Colonic mucosa (tissue), 4 donors: ENCODE data around the gene EML6. TPM values are rescaled to one million over a fixed set of nuclear protein-coding genes. Genes with fewer than 3 reads are reported as not detected.

Experiments
- DNase-seq: peaks from one replicate; pipeline ENCODE4 v3.0.0-alpha.2; 2020
- H3K27ac ChIP-seq: fragments of 200-600 bp; one replicate; pipeline ENCODE4 v1.8.0; 2021
- H3K27me3 ChIP-seq: fragments of 200-600 bp; one replicate; pipeline ENCODE4 v1.8.0; 2021
- H3K36me3 ChIP-seq: fragments of 200-600 bp; one replicate; pipeline ENCODE4 v1.8.0; 2021
- H3K4me1 ChIP-seq: fragments of 200-600 bp; one replicate; pipeline ENCODE4 v1.8.0; 2021; ENCODE audit warnings: mild to moderate bottlenecking
- H3K4me3 ChIP-seq: fragments of 200-600 bp; one replicate; pipeline ENCODE4 v1.8.0; 2021
- H3K9ac ChIP-seq, 2 donors: one replicate each; pipeline ENCODE4 v1.7.0; 2013; ENCODE audit warnings: control low read depth in 2 of 2, low read depth in 2 of 2, low read length in 2 of 2
- H3K9me3 ChIP-seq: fragments of 200-600 bp; one replicate; pipeline ENCODE4 v1.8.0; 2021
- CTCF ChIP-seq: fragments of 200-600 bp; IDR thresholded peaks from one replicate; pipeline ENCODE4 v1.8.0; 2022; ENCODE audit warnings: antibody characterized with exemption, mild to moderate bottlenecking
- intact Hi-C: fragments of 100-400 bp; cut with DNase I; formaldehyde crosslinking; loops from one replicate; pipeline ENCODE4 v1.14.1; 2022
- total RNA-seq, 2 donors: library from RNA; stranded (reverse); fragmentation: NEBNext Ultra II Directional in 1 of 2; extraction: Animal tissue kit (Norgen Biotek cat#: 25700) in 1 of 2; gene quantifications; one replicate each; pipeline ENCODE4 v1.2.1, GENCODE V29; 2021
- donor health status: healthy.
- donor health status: DM: no; HTN: no; CAD: no.
- donor health status: DM: no; HTN: no; CAD: no.

The EML6 gene
- total RNA-seq, 2 donors from 2014 or later, result 2.1 to 2.5 TPM

- DNase-seq, result no peak
- no peaks in the 10 kb centered on the region for H3K9me3 ChIP-seq
- no peak overlapping the region for H3K27ac ChIP-seq
- H3K9ac ChIP-seq, result no peak overlapping the region
- intact Hi-C loops, result no loop called here
- H3K27me3 ChIP-seq, result no peaks in the 10 kb centered on the region
- TF ChIP-seq CTCF, result no peak
- no peaks in the 10 kb centered on the region for H3K4me1 ChIP-seq
- no peak overlapping the region for H3K4me3 ChIP-seq
- H3K36me3 ChIP-seq, result no peaks in the 10 kb centered on the region
Observed at GRCh38 chr2:54954158-54954557, 230.7 kb downstream of the EML6 start.

GRCh38 chr2:54954705-54955357 is 231.4 kb downstream of the EML6 start:
- H3K27me3 ChIP-seq, result no peaks in the 10 kb centered on the region
- no peak overlapping the region for H3K4me3 ChIP-seq
- DNase-seq, result no peak
- TF ChIP-seq CTCF, result no peak
- no peaks in the 10 kb centered on the region for H3K4me1 ChIP-seq
- no peaks in the 10 kb centered on the region for H3K9me3 ChIP-seq
- H3K9ac ChIP-seq, result no peak overlapping the region
- no peak overlapping the region for H3K27ac ChIP-seq
- intact Hi-C loops, result no loop called here
- no peaks in the 10 kb centered on the region for H3K36me3 ChIP-seq

- intact Hi-C loops, result no loop called here
Observed at GRCh38 chr2:54955358-54956110, 232.1 kb downstream of the EML6 start.

GRCh38 chr2:54956111-54956627 is 232.7 kb downstream of the EML6 start:
- Histone ChIP-seq H3K4me1 (no peaks in the 10 kb centered on the region), H3K4me3 (no peak overlapping the region), H3K27ac (no peak overlapping the region), H3K9me3 (no peaks in the 10 kb centered on the region), H3K9ac (no peak overlapping the region), H3K27me3 (no peaks in the 10 kb centered on the region), H3K36me3 (no peaks in the 10 kb centered on the region)
- DNase-seq, result no peak
- intact Hi-C loops, result no loop called here
- TF ChIP-seq CTCF, result no peak

More at GRCh38 chr2:54955358-54956110, 232.1 kb downstream of the EML6 start:
- Histone ChIP-seq H3K9me3 (no peaks in the 10 kb centered on the region), H3K36me3 (no peaks in the 10 kb centered on the region), H3K4me1 (no peaks in the 10 kb centered on the region), H3K9ac (no peak overlapping the region), H3K4me3 (no peak overlapping the region), H3K27me3 (no peaks in the 10 kb centered on the region), H3K27ac (no peak overlapping the region)
- no peak for TF ChIP-seq CTCF
- DNase-seq, result no peak

GRCh38 chr2:54957321-54957999 is 234.0 kb downstream of the EML6 start:
- Histone ChIP-seq H3K9ac (no peak overlapping the region), H3K27ac (no peak overlapping the region), H3K4me1 (no peaks in the 10 kb centered on the region), H3K9me3 (no peaks in the 10 kb centered on the region), H3K36me3 (no peaks in the 10 kb centered on the region), H3K27me3 (no peaks in the 10 kb centered on the region), H3K4me3 (no peak overlapping the region)
- intact Hi-C loops, result no loop called here
- no peak for TF ChIP-seq CTCF
- DNase-seq, result no peak
